T-helper 2 cell (primary cell): ENCODE measurements around the gene C5orf47.
A peak's percentile ranks its signal among the peaks of the same experiment; 100 is the strongest.

ENCODE experiments used
- DNase-seq, 5 experiments: peaks; one replicate each; pipeline versions ENCODE4 v3.0.0 to v3.0.0-alpha.2; 2012 to 2022

The C5orf47 gene

DNA sequence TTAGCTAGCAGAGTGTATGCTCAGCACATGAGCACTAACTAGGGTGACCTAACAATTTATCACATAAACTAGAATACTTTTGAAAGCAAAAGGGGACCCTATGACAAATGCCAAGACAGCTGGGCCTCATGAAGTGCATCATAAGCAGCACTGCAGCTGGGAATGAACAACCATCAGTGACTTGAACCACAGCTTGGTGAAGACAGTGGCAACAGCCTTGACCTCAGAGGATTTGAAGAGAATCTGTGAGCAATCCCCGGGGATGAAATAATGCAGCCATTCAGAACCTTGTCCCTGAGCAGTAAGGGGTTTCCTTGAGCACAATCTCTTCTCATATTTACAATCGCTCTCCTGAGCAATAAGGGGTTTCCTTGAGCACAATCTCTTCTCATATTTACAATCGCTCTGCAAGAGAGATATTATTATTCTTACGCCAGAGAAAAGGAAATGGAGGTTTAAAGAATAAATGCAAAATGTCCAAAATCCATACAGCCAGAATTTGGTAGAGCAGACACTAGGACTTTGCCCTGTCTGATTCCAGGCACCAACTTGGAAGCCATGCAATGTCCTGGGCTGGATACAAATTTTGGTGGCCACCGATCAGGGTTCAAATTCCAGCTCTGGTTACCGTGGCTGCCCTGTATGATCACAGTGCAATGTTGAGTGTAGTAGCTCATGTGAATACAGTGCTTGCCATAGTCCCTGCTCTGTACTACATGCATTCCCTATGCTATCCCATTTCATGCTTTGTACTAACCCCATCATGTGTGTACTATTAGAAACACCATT is 55.7 kb downstream of the C5orf47 start:
- DNase-seq, result no peak

GRCh38 chr5:174045470-174046025 is 56.6 kb downstream of the C5orf47 start, which contains the start of gene NSG2:
Gene NSG2, plus strand, starts transcription at chr5:174045706. Its CDS starts 1,050 bp downstream, at chr5:174046756.
- DNase-seq, result peak in 1 of 5 experiments; percentile 69

DNA sequence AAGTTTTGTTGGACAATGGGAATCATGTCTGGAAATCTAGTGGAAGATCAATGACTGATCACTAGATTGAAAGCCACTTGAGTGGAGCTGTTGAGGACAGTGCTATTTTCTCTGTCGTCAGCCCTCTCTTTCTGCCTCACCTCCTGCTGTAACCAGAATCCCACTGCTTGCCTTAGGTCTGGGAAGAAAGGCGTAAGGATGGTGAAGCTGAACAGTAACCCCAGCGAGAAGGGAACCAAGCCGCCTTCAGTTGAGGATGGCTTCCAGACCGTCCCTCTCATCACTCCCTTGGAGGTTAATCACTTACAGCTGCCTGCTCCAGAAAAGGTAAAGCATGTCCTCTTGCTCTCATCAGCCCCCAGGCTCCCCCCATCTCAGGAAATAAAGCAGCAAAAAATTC is 57.6 kb downstream of the C5orf47 start:
- no peak for DNase-seq

DNA sequence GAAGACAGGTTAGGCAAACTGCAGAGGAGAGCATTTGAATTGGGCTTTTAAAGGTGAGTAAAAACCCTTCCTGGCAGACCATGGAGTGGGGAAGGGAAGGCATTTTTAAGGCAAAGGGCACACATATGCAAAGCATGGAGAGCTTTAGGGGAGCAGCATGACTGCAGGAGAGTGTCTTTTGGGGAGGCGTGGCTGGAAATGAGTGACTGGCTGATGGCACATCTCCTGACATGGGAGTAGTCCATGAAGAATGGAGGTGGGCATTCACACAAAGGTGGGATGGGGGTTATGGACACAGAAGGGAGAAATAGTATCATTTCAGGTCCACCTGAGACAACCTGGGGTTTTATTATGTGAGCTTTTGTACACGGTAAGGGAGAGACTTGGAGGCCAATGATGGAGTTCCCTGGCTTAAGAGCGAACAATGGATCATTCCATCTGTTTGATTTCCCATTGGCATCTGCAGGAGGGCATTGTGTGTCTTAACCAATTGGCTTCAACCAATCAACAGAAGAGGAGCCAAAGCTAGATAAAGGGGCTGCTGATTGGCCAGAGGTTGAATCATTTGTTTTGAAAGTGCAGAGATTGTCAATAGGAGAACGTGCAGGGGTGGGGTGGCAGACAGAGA is 58.6 kb downstream of the C5orf47 start:
- no peak for DNase-seq

- no peak for DNase-seq
These were observed 63.7 kb downstream of the C5orf47 start for GRCh38 chr5:174052636-174053035.

- no peak for DNase-seq
These were observed 64.9 kb downstream of the C5orf47 start for GRCh38 chr5:174053905-174054304.
